GM12878 (cell line): ENCODE data around the gene DDX39B.

ENCODE experiments used
- ASH2L ChIP-seq: fragments of 300-600, 200-600 bp; sonication (generic); IDR thresholded peaks from 2 replicates; pipeline ENCODE4 v1.6.1; 2017; ENCODE audit warnings: low read depth, mild to moderate bottlenecking, borderline replicate concordance
- EP300 ChIP-seq, 2 experiments: fragments of 150-350 bp in 1 of 2; IDR thresholded peaks; 2 replicates each; pipeline ENCODE4 v1.6.1; 2011 to 2012; ENCODE audit warnings: low read depth in 2 of 2, low read length in 2 of 2, borderline replicate concordance in 1 of 2, improper control_type of control experiment in 1 of 2, inconsistent platforms in 1 of 2; ENCODE audit not compliant: control insufficient read depth in 1 of 2
- ESRRA ChIP-seq: IDR thresholded peaks from 2 replicates; pipeline ENCODE4 v1.6.1; 2012; ENCODE audit warnings: mild to moderate bottlenecking, low read length, improper control_type of control experiment
- EZH2 ChIP-seq: IDR thresholded peaks from 2 replicates; pipeline ENCODE4 v1.6.1; 2012; ENCODE audit warnings: low read depth, mild to moderate bottlenecking, control low read depth, inconsistent platforms, low read length, borderline replicate concordance; ENCODE audit not compliant: control insufficient read depth
- KLF5 ChIP-seq: fragments of 450-650 bp; IDR thresholded peaks from 2 replicates; pipeline ENCODE4 v1.6.1; 2014; ENCODE audit warnings: mild to moderate bottlenecking; ENCODE audit not compliant: partially characterized antibody
- LARP7 ChIP-seq: fragments of 450-650 bp; IDR thresholded peaks from 2 replicates; pipeline ENCODE4 v1.6.1; 2017; ENCODE audit warnings: mild to moderate bottlenecking
- POLR2AphosphoS5 ChIP-seq: IDR thresholded peaks from 2 replicates; pipeline ENCODE4 v1.6.1; 2011; ENCODE audit warnings: mild to moderate bottlenecking, low read length, inconsistent platforms

- TF ChIP-seq ASH2L (no peak), EP300 (IDR thresholded peaks at IDR 0.05; ENCODE audit: borderline replicate concordance in 1 of 2, control insufficient read depth in 1 of 2, low read depth in 2 of 2, low read length in 2 of 2) (no peak), POLR2AphosphoS5 (no peak), LARP7 (no peak), ESRRA (no peak), EZH2 (no peak), KLF5 (no peak)
Measured at GRCh38 chr6:31540640-31541039, 1.2 kb downstream of the DDX39B start.
